SKM-1 treated with dmso at 0.1 percent for 144 hours (cell line): ENCODE data around the gene SMIM20.
"Not testable (repeated sequence)": the region's sequence is repeated elsewhere in the genome, so short reads cannot be mapped to it uniquely, and the experiment has no call there.

ENCODE experiments used
- DNase-seq: peaks from one replicate; lab custom pipeline; 2025; ENCODE audit not compliant: unreplicated experiment; lab: John Stamatoyannopoulos, UW

The SMIM20 gene

DNA sequence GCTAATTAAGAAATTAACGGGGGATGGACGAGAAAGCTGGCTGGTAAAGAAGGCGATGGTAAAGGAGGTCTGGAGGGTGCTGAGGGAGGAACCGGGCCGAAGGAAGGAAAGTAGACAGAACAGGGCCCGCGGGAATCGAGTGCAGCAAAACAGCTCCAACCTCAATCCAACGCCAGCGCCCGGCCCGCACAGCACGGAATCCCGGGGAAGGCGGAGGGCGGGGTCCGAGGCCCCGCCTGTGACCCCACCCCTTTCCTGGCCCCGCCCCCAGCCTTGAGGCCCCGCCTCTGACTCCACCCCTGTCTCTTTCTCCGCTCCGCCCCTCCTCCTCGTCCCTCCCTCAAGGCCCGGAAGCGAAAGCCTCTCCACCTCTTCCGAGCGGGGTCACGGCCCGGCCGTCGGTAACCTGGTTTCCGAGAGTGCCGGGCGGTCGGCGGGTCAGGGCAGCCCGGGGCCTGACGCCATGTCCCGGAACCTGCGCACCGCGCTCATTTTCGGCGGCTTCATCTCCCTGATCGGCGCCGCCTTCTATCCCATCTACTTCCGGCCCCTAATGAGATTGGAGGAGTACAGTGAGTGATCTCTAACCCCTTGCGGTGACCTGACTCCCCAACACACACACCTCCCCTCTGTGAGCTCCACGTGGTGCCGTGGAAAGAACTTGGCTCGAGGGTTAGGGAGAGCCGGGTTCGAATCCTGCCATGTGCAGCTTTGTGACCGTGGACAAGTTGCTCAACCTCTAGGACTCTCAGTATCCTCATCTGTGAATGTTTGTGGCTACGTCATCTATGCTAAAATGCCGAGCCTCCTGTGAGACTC is at the start of gene SMIM20:
Gene SMIM20, plus strand, starts transcription at position 370 of the 819 bp plus-strand sequence. Its CDS starts 94 bp downstream, at position 464.
- peak; percentile 92 for DNase-seq

DNA sequence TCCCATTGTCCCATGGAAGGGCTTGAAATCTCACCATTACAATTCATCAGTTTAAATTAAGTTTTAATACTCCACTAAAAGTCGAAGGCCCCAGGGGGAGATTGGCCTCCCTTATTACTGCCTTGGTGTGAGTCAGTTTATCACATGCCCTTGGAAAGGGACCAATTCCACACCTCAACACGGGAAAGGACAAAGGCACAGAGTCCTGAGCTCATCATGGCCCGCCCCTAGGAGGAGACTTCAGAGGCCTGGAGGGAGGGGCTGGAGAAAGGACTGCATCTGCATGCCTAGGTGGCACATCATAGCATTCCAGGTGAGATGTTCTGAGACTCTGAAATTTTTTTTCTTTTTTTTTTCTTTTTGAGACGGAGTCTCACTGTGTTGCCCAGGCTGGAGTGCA is 48.4 kb upstream of the SMIM20 start:
- no peak for DNase-seq

DNA sequence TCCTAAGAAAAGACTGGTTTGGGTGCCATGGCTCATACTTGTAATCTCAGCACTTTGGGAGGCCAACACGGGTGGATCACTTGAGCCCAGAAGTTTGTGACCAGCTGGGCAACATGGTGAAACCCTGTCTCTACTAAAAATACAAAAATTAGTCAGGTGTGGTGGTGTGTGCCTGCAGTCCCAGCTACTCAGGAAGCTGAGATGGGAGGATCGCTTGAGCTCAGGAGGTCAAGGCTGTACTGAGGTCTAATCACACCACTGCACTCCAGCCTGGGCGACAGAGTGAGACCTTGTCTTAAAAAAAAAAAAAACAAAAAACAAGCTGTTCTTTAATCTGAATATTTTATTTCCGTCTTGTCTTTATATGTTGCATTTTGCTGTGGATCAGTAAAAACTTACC is 47.6 kb upstream of the SMIM20 start:
- not testable (repeated sequence) for DNase-seq

DNA sequence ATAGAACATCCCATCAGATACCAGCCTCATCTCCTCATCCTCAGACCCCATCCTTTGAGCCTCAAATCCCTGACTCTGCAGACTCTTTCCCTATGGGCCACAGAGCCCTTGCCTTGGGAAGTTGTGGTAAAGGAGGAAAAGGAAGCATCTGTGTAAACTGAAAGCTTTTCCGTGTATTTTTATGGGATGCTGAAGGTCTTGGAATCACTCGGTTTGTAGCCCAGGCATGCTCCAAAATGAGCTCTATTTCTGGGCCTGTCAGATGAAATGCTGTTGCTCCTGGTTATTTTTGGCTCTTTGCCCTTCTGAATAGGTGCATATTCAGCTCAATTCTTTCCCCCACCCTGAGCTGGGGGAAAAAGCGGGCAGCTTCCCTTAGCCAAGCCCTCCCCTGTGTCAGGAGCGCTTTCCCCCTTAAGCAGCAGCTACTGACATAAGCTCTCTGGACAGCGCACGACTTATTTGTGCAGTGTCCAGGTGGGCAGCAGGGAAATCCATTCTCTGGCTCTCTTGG is 46.2 kb upstream of the SMIM20 start:
- DNase-seq: no peak

DNA sequence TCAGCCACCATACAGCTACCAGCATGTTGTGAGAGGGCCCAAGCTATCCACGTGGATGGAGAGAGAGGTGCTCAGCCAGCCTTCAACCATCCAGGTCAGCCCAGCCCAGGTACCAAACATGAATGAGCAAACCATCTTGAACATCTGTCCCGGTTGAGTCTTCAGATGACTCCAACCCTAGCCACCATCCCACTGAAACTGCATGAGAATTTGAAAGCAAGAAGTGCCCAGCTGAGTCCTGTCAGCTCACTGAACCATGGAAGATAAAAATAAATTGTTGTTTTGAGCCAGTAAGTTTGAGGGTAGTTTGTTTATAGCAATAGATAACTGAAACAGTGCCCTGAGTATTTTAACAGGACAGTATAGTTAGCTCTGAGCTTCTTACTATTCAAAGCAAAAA is 43.9 kb upstream of the SMIM20 start:
- DNase-seq: no peak

DNA sequence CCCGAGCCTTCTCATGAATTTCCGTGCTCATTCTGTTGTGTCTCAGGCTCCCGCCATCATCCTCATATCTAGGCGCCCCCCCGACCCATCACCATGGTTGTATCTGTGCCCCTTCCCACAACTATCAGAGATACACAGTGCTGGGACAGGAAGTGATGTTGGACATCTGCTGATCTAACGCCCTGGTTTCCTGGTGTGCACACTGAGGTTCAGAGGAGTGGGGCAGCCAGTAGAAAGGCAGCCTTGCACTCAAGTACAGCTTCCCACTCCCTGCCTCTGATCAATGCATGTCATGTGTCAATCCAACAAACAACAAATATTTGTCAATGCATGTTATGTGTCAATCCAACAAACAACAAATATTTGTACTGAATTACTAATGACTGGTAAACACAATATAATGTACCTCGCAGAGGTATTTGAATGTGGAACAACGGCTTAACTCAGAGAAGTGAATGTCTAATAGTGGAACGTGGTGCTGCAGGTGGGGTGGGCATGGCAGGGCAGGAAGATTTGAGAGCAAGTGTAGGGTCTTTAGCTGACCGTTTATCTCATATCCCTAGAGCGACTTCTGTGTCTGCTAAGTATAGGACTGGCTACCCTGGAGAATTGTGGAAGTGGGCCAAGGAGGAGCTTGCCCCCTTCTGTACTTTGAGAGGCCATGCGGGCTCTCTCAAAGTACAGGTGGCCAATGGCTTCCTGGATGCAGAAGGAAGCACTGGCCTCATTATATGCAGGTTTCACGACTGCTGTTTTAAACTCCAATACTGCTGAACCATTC is 41.0 kb upstream of the SMIM20 start:
- DNase-seq: no peak

DNA sequence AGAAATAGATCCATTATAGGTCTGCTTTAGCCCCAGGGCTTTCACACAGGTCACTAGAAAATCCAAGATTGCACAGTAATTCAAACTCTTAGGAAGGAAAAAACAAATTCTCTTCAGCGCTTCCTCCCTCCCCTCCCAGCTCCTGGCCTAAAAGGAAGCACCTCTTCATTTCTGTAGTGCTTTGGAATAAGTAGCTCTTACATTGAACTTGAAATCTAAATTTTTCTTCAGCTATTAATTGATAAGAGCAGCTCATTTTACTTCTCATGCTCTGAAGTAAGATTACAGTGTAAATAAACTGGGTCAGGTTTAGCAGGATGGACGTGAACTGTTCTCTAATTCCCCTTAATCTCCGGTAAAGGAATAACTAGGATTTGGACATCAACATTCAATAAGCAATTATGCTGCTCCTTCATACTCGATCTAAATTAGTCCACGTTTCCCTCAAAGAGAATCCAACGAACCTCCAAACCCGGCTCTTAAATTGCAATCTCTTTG is 40.3 kb upstream of the SMIM20 start:
- no peak for DNase-seq

DNA sequence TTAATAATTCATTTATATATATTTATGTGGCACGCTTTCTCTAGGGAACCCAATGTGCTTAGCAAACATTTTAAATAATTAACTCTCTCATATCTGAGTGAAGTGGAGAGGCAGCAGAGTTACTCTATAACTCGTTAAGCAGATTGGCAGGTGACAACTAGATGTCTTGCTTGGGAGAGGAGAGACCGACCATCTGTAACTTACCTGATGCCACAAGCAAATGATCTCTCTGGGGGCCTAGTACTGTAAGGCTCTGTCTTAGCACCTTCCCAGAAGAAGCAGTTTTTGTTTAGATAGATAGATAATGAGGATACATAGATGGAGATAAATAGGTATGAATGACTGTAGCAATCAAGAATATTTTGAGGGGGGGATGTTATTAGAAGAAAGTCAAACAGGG is 39.4 kb upstream of the SMIM20 start:
- no peak for DNase-seq

DNA sequence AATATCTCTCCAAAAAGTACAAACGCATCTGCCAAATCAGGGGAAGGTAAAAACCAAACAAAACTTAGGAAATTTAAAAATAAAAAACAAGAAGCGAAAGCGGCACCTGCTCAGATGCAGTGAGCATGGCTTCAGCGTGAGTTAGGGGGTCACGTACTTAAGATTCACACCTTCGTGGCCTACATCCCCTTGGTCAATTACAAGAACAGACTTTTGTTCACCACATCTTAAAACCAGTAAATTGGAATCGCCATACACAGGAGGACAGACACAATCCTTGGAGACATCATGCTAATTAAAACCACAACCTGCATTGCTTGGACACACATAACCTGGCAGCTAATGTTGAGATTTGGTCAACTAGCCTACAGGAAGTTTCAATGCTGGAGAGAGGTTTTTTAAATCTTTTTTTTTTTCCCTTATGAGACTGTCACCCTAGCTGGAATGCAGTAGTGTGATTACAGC is 38.7 kb upstream of the SMIM20 start:
- DNase-seq: no peak

DNA sequence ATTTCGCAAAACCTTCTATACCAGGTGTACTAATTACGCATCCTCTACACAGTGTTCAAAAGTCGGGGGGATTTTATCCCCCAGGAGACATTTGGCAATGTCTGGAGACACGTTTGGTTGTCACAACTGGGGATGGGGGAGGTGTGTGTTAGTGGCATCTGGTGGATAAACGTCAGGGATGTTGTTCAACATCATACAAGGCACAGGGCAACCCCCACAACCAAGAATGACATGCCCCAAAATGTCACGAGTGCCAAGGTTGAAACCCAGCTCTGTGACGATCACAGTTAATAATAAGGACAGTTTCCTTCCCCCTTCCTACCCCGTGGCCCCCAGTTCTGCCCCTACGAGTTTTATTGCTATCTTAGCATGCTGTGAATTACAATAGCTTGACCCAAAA is 35.3 kb upstream of the SMIM20 start:
- DNase-seq: no peak

DNA sequence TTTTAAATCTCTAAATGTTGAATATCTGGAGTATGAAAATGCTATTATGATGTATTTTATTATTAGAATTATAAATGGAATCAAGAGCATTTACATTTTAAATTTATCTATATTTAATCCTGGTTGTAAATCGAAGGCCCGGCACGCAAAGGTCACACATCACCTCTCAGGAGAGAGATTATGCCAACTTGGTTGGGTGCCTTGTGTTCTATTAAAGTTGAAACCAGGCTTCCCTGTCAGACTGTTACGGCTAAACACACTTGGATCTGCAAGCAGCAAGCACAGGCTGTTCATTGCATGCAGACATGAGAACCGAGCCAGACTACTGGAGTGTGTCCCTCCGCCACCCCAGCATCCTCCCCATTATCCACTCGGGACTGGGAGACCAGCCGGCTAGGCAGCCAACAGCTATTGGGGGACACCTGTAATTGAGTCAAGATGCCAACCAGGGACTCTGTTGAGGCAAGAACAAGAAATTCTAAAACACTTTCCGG is 34.9 kb upstream of the SMIM20 start:
- DNase-seq: no peak

DNA sequence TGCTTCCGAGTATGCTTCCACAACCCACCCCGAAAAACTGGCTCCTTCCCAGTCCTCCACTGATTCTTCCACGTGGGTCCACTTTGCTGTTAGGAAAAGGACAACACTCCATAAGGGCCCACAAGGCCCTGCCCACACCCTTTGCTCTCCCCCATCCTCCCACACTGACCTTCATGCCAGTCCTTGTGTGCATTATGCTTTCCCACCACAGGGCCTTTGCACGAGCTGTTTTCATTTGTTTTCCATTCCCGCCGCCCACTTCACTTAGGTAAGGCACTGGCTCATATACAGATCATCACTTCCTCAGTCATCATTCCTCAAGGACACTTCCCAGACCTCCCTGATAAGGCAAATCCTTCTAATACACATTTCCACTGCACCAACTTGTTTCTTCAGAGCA is 34.4 kb upstream of the SMIM20 start:
- no peak for DNase-seq

DNA sequence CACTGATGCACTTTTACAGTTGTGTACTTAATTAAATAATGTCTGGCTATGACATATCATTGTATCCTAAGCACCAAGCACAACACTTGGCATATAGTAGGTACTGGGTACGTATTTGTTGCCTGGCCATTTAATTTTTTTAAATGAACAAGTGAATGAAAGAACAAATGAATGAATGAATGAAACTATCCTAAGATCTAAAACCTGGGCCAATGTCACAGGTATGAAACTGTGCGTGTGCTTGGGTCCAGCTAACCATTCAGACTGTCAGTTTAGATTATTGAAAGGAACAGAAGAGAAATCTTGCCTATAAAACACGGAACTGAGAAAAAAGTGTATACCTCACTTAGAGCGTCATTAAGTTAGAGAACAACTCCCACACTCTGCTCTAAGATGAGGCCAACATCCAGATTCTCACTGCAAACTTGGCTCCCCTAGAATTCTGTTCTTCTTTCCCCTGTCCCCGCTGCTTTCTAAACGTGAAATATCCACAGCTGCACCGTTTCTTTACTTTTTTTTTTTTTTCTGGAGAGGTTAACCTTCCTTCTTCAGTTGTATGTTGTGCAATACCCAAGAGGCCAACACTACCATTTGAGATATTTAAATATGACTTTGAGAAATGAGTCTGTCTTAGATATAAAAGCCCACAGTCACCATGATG is 33.9 kb upstream of the SMIM20 start:
- peak; percentile 34 for DNase-seq

DNA sequence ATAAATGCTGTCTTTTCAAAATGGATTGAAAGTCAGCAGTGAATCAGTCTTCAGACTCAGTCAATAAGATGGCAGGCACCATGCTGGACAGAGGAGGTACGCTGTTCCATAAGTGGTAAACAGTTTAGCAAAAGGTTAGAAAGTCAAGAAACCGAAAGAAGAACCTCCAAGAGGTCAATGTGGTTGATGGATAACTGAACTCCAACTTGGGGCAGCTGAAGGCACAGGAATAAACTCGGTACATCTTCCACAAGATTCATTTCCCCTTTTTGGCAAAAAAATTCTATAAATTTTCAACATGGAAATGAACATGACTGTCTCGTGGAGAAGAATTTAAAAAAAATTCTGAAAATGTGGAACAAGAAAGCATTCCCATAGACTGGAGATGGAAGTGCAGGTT is 32.8 kb upstream of the SMIM20 start:
- peak; percentile 59 for DNase-seq

DNA sequence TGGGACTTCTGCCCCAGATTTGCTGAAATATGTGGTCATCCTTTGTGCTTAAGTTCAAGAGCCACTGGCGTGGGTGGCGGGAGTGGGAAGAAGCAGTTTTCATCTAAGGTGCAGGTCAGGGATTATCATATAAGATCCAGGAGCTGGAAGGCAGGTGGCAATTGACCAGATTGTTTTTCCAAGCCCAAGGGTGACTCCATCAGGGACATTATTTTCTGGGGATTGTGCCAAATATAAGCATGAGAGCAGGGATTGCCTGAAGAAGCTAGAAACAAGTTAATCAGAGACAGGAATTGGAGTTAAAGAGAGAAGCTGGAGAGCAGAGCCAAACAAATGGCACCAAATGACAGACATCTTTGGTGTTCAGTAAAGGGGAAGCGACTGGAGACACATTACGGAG is 31.8 kb upstream of the SMIM20 start:
- no peak for DNase-seq

DNA sequence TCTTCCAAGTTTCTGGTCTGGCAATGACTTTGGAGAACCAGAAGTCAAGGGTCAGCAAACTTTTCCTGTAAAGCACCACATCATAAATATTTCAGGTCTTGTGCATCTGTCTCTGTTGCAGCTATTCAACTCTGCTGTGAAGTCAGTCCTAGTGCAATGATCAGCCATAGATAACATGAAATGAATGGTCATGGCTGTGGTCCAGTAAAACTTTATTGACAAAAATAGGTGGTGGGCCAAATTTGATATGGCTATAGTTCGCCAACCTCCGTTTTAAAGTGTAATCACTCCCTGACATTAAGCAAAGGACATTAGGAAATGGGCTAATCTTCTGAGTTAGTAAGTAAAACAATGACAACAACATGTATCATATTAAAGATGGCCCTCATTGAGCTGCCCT is 30.5 kb upstream of the SMIM20 start:
- DNase-seq: no peak

DNA sequence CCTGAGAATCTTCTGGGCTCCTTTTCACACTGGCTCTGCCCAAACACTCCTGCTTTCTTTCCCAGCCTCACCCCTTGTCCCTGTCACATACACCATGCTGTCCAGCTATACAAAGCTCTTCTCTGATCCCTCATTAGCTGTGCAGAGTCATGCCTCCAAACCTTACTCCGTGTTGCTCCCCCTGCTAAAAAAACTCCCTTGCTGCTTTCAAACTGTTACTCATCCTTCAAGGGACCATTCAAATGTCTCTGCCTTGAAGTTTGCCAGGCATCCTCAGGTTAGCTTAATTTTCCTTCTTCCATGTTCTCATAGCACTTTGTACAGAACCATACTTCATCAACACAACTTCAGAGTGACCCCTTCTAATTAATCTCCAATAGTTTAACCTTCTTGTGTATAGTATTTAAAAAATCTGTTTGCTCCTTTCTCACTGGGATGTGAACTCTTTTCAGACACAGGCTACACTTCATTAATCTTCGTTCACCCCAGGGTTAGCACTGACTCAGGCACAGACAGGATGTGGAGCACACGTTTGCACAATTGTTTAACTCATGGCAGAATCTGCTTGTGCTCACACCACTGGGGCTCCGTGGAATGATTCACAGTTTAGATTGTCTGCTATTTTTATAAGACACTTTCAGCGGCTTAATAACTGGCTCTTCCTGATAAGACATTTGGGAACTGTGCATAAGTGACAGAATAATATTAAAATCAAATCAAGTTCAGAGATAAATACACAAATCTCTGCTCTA is 29.8 kb upstream of the SMIM20 start:
- DNase-seq: no peak

DNA sequence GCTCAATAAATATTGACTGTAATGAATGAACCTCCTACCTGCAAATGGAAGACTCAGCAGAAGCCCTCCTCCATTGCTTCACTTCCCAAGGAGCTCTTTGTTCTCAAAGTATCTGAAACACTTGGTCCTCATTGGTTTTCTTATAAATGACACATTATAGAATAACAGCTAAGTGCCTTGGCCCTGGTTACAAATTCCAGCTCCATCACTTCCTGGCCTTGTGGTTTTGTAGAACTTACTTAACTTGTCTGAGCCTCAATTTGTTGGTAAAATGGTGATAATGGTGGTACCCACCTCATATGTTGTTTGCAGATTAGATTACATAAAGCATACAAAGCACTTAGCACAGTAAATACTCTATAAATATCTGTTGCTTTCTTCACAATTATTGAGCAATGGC is 25.2 kb upstream of the SMIM20 start:
- DNase-seq: no peak

DNA sequence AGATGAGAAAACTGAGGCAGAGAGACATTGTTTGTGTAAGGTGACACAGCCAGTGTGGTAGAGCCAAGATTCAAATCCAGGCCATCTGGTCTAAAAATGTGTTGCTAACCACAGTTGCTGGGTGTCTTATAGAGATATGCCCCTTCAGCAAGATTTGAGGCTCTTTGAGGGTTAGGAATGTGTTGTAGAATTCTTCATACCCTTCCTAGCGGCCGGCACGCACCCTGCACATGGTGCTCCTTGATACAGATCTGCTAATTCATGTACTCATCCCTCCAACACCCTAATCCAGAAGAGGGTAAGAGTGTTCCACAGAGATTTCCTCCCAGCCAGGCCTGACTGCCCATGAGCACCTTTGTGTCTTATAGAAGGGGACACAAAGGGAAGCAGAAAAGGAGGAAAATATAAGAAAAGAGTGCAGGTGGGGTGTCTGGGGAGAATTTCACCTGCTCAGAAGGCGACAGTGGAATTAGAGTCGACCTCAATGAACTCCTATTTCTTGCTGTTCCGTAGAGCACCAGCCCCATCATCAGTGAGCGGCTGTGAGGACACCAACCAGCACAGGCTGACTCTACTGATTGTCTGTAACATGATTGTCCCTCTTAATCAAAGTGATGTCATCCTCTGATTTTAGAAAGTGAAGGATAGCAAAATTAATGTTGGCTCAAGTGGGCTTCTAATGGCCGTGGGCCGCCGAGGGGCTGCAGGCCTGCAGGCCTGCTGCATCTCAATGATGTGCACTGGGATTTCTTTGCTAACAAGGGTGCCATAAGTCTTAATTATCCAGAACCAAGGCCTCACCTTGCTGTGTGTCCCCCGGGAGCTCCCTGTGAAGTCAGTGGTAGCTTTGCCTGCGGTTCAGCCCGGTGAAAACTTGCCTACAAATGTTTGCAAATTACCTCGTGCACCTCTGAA is 24.2 kb upstream of the SMIM20 start:
- no peak for DNase-seq
